Measurements from ENCODE around the gene FNDC5.

The FNDC5 gene

DNA sequence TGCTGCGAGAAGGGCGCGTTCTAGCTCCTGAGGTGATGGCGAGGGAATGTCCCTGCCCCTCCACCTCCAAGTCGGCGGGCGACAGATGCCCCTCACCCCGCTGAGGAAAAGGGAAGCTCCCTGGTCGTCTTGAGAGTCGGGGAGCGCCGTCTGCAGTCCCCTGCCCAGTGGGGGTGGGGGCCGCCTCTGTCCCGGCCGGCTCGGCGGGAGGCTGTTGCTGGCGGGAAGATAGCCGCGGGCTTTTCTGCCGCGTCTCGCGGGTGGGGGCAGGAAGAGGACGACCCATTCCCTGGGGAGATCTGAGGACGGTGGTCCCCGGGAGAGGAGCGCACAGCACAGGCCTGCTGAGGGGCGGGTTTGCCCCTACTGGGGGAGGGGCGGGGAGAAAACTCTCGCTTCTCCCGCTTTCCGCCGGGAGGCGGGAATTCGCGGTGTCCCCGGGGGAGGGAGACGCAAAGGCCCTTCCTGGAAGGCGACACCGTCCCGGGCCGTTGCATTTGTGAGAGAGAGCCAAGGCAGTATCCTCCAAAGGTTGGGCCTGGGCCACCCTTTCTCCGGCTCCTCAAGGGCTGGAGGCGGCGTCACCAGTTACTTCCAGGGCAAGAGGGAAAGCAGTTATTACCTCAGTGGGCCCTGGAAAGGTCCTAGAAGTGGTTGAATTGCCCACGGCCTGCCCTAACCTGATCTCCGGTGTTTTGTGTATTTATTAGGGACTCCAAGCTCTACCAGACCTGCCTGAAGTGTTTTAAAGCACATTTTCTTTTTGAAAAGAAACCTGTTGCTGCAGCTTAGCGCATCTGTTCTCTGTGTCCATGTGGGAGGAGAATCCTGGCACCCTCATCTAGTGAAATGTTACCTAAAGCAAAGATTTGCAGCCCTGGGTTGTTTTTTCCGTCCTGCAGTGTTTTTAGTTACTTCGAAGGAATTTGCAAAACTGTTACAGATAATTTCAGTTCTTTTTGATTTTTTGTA lies 52.6 kb downstream of the FNDC5 start:
- ATAC-seq = peak; percentile 63
- TF ChIP-seq, protein P1, sequence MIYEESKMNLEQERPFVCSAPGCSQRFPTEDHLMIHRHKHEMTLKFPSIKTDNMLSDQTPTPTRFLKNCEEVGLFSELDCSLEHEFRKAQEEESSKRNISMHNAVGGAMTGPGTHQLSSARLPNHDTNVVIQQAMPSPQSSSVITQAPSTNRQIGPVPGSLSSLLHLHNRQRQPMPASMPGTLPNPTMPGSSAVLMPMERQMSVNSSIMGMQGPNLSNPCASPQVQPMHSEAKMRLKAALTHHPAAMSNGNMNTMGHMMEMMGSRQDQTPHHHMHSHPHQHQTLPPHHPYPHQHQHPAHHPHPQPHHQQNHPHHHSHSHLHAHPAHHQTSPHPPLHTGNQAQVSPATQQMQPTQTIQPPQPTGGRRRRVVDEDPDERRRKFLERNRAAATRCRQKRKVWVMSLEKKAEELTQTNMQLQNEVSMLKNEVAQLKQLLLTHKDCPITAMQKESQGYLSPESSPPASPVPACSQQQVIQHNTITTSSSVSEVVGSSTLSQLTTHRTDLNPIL (CRISPR knock-in tag; IDR thresholded peaks at IDR 0.05; ENCODE audit: low read depth) = 0 out of 2 replicates have a peak, but pooled peaks have one; percentile 13
- TF ChIP-seq RARB (CRISPR knock-in tag; IDR thresholded peaks at IDR 0.05) = no peak
- TF ChIP-seq TSHZ2 (CRISPR knock-in tag; IDR thresholded peaks at IDR 0.05) = no peak

DNA sequence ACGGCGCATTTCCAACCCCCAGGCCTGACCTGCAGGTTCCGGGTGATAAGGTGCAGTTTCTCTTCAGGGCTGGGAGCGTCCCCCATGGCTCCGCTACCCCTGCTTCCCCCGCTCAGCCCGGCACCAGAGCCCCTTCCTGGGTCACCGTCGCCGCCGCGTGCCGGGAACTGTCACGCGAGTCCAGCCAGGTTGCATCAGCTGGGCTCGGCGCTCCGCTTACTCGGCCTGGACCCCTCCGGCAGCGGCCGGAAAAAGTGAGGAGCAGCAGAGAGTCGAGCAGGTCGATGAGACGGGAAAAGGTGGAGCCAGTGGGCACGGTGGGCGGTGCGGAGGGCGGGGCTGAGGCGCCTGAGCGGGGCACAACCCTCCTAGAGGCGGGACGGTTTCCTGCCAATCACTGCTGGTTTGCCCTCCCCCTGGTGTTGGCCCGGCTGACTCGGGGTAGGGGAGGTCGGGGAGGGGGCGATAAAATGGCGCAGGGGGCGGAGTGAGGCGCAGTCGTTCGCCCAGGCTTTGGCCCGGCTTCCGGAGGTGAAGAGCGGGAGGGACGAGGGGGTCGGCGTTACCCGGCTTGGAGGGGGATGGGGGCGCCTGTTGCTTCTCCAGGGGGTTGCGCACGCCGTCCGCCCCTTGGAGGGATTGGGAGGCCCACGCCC lies 53.4 kb downstream of the FNDC5 start, which contains the start of the genes S100PBP and YARS1:
Gene S100PBP (plus strand): TSS at position 495 of the 656 bp plus-strand sequence. CDS start 8,447 bp downstream, outside the sequence.
Gene YARS1 (minus strand): TSS at position 200 of the 656 bp plus-strand sequence. CDS start 114 bp downstream, at position 86.
- peak; percentile 94 for ATAC-seq

GRCh38 chr1:32816676-32817158 lies 54.0 kb downstream of the FNDC5 start:
- ATAC-seq = peak; percentile 22
- TF ChIP-seq ZNF565 (CRISPR knock-in tag; conservative IDR thresholded peaks at IDR 0.05; ENCODE audit: low read depth) = no peak

More for the DNA sequence above, 53.4 kb downstream of the FNDC5 start, which contains the start of the genes S100PBP and YARS1:
- TF ChIP-seq ZNF8 (CRISPR knock-in tag; IDR thresholded peaks at IDR 0.05) (no peak), CSDC2 (CRISPR knock-in tag; IDR thresholded peaks at IDR 0.05) (no peak), ARNTL (CRISPR knock-in tag; IDR thresholded peaks at IDR 0.05; ENCODE audit: borderline replicate concordance, low read depth) (no peak), BACH2 (CRISPR knock-in tag; IDR thresholded peaks at IDR 0.05; ENCODE audit: borderline replicate concordance) (no peak), ZC3H10 (CRISPR knock-in tag; IDR thresholded peaks at IDR 0.05) (no peak), PPARA (CRISPR knock-in tag; IDR thresholded peaks at IDR 0.05; ENCODE audit: borderline replicate concordance) (no peak), ZNF565 (CRISPR knock-in tag; conservative IDR thresholded peaks at IDR 0.05; ENCODE audit: low read depth) (no peak), ZFP30 (CRISPR knock-in tag; IDR thresholded peaks at IDR 0.05) (no peak), TCF4 (CRISPR knock-in tag; IDR thresholded peaks at IDR 0.05; ENCODE audit: borderline replicate concordance) (no peak), TOX (CRISPR knock-in tag; IDR thresholded peaks at IDR 0.05; ENCODE audit: borderline replicate concordance) (no peak), ISL1 (CRISPR knock-in tag; IDR thresholded peaks at IDR 0.05) (no peak), OSR1 (CRISPR knock-in tag; IDR thresholded peaks at IDR 0.05) (no peak), ZFP3 (CRISPR knock-in tag; IDR thresholded peaks at IDR 0.05) (no peak), ESRRG (CRISPR knock-in tag; IDR thresholded peaks at IDR 0.05) (no peak), RARB (CRISPR knock-in tag; IDR thresholded peaks at IDR 0.05) (no peak)
- TF ChIP-seq, protein P2, sequence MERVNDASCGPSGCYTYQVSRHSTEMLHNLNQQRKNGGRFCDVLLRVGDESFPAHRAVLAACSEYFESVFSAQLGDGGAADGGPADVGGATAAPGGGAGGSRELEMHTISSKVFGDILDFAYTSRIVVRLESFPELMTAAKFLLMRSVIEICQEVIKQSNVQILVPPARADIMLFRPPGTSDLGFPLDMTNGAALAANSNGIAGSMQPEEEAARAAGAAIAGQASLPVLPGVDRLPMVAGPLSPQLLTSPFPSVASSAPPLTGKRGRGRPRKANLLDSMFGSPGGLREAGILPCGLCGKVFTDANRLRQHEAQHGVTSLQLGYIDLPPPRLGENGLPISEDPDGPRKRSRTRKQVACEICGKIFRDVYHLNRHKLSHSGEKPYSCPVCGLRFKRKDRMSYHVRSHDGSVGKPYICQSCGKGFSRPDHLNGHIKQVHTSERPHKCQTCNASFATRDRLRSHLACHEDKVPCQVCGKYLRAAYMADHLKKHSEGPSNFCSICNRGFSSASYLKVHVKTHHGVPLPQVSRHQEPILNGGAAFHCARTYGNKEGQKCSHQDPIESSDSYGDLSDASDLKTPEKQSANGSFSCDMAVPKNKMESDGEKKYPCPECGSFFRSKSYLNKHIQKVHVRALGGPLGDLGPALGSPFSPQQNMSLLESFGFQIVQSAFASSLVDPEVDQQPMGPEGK (CRISPR knock-in tag; IDR thresholded peaks at IDR 0.05; ENCODE audit: borderline replicate concordance) = no peak
- TF ChIP-seq, protein P3, sequence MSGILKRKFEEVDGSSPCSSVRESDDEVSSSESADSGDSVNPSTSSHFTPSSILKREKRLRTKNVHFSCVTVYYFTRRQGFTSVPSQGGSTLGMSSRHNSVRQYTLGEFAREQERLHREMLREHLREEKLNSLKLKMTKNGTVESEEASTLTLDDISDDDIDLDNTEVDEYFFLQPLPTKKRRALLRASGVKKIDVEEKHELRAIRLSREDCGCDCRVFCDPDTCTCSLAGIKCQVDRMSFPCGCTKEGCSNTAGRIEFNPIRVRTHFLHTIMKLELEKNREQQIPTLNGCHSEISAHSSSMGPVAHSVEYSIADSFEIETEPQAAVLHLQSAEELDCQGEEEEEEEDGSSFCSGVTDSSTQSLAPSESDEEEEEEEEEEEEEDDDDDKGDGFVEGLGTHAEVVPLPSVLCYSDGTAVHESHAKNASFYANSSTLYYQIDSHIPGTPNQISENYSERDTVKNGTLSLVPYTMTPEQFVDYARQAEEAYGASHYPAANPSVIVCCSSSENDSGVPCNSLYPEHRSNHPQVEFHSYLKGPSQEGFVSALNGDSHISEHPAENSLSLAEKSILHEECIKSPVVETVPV (CRISPR knock-in tag; IDR thresholded peaks at IDR 0.05) = no peak
- TF ChIP-seq, protein P4, sequence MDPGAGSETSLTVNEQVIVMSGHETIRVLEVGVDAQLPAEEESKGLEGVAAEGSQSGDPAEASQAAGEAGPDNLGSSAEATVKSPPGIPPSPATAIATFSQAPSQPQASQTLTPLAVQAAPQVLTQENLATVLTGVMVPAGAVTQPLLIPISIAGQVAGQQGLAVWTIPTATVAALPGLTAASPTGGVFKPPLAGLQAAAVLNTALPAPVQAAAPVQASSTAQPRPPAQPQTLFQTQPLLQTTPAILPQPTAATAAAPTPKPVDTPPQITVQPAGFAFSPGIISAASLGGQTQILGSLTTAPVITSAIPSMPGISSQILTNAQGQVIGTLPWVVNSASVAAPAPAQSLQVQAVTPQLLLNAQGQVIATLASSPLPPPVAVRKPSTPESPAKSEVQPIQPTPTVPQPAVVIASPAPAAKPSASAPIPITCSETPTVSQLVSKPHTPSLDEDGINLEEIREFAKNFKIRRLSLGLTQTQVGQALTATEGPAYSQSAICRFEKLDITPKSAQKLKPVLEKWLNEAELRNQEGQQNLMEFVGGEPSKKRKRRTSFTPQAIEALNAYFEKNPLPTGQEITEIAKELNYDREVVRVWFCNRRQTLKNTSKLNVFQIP (CRISPR knock-in tag; IDR thresholded peaks at IDR 0.05; ENCODE audit: borderline replicate concordance, low read depth) = no peak
